ENCODE measurements around the gene RAD51D.
A peak's percentile ranks its signal among the peaks of the same experiment; 100 is the strongest.

The RAD51D gene

GRCh38 chr17:35127751-35128514, 8.3 kb upstream of the RAD51D start:
- H3F3A ChIP-seq (ENCODE audit: insufficient read depth, low read length), result no peaks in the 10 kb centered on the region
- H3K79me2 ChIP-seq (ENCODE audit: low read length), result no peaks in the 10 kb centered on the region
- H3K9me3 ChIP-seq (replicated peaks; ENCODE audit: insufficient read depth, low read length), result no peaks in the 10 kb centered on the region

GRCh38 chr17:35121315-35121714, 1.7 kb upstream of the RAD51D start, which contains the start of gene FNDC8:
Gene FNDC8, plus strand, starts transcription at chr17:35121615. Its CDS starts 79 bp downstream, at chr17:35121694.
- Histone ChIP-seq H3K4me2 (ENCODE audit: low read depth, low read length) (no peak within 1 kb of the TSS), H4K20me1 (ENCODE audit: insufficient read depth, low read length) (no peaks in the 10 kb centered on the region), H3K27me3 (replicated peaks; ENCODE audit: insufficient read depth, low read length) (no peaks in the 10 kb centered on the region), H3K9me2 (replicated peaks; ENCODE audit: insufficient read depth, low read length) (no peaks in the 10 kb centered on the region), H3K27ac (ENCODE audit: low read length) (no peak within 1 kb of the TSS), H3K4me3 (ENCODE audit: low read length) (no peak within 1 kb of the TSS), H3K79me2 (ENCODE audit: low read length) (peaks cover 30% of the 10 kb centered on the region), H3K9me3 (replicated peaks; ENCODE audit: insufficient read depth, low read length) (no peaks in the 10 kb centered on the region), H3K4me1 (ENCODE audit: low read length) (no peaks in the 10 kb centered on the region), H3K9ac (ENCODE audit: low read length) (no peak within 1 kb of the TSS), H2AFZ (ENCODE audit: low read length) (no peak within 1 kb of the TSS), H3K36me3 (replicated peaks; ENCODE audit: insufficient read depth, low read length) (no peaks in the 10 kb centered on the region), H3F3A (ENCODE audit: insufficient read depth, low read length) (no peaks in the 10 kb centered on the region)
- no peak for DNase-seq
- TF ChIP-seq CTCF (IDR thresholded peaks at IDR 0.05; ENCODE audit: low read length), result no peak
- no peak for TF ChIP-seq EZH2phosphoT487 (IDR thresholded peaks at IDR 0.05; ENCODE audit: low read length)
- no peak for TF ChIP-seq EZH2 (optimal IDR thresholded peaks at IDR 0.05; ENCODE audit: low read depth, low read length)

More at GRCh38 chr17:35127751-35128514, 8.3 kb upstream of the RAD51D start:
- no peak overlapping the region for H2AFZ ChIP-seq (ENCODE audit: low read length)
- H4K20me1 ChIP-seq (ENCODE audit: insufficient read depth, low read length), result no peaks in the 10 kb centered on the region
- no peaks in the 10 kb centered on the region for H3K4me1 ChIP-seq (ENCODE audit: low read length)
- H3K9me2 ChIP-seq (replicated peaks; ENCODE audit: insufficient read depth, low read length), result no peaks in the 10 kb centered on the region
- H3K27me3 ChIP-seq (replicated peaks; ENCODE audit: insufficient read depth, low read length), result no peaks in the 10 kb centered on the region
- DNase-seq, result no peak
- no peak for TF ChIP-seq CTCF (IDR thresholded peaks at IDR 0.05; ENCODE audit: low read length)
- TF ChIP-seq EZH2 (optimal IDR thresholded peaks at IDR 0.05; ENCODE audit: low read depth, low read length), result no peak
- TF ChIP-seq EZH2phosphoT487 (IDR thresholded peaks at IDR 0.05; ENCODE audit: low read length), result no peak
- H3K27ac ChIP-seq (ENCODE audit: low read length), result no peak overlapping the region
- no peak overlapping the region for H3K9ac ChIP-seq (ENCODE audit: low read length)
- H3K4me3 ChIP-seq (ENCODE audit: low read length), result no peak overlapping the region
- peaks cover 1% of the 10 kb centered on the region for H3K36me3 ChIP-seq (replicated peaks; ENCODE audit: insufficient read depth, low read length)
- H3K4me2 ChIP-seq (ENCODE audit: low read depth, low read length), result no peak overlapping the region

GRCh38 chr17:35117984-35118383, 1.7 kb downstream of the RAD51D start:
- Histone ChIP-seq H3K79me2 (ENCODE audit: low read length) (peaks cover 37% of the 10 kb centered on the region), H3K9me3 (replicated peaks; ENCODE audit: insufficient read depth, low read length) (no peaks in the 10 kb centered on the region), H3K27me3 (replicated peaks; ENCODE audit: insufficient read depth, low read length) (no peaks in the 10 kb centered on the region), H3K4me2 (ENCODE audit: low read depth, low read length) (peak overlapping the region; percentile 99; the same call in 1 of the 2 replicates), H2AFZ (ENCODE audit: low read length) (no peak overlapping the region), H3K4me1 (ENCODE audit: low read length) (no peaks in the 10 kb centered on the region), H3K36me3 (replicated peaks; ENCODE audit: insufficient read depth, low read length) (no peaks in the 10 kb centered on the region), H3K4me3 (ENCODE audit: low read length) (no peak overlapping the region), H3K9ac (ENCODE audit: low read length) (0 out of 2 replicates have a peak overlapping the region, but pooled peaks have one; percentile 7), H3K9me2 (replicated peaks; ENCODE audit: insufficient read depth, low read length) (no peaks in the 10 kb centered on the region), H4K20me1 (ENCODE audit: insufficient read depth, low read length) (no peaks in the 10 kb centered on the region), H3K27ac (ENCODE audit: low read length) (no peak overlapping the region), H3F3A (ENCODE audit: insufficient read depth, low read length) (no peaks in the 10 kb centered on the region)
- peak; percentile 56 for DNase-seq
- TF ChIP-seq CTCF (IDR thresholded peaks at IDR 0.05; ENCODE audit: low read length) (peak; percentile 53), EZH2 (optimal IDR thresholded peaks at IDR 0.05; ENCODE audit: low read depth, low read length) (no peak)

All from MM.1S (cell line).